ENCODE measurements around the gene CNTNAP4.

DNA sequence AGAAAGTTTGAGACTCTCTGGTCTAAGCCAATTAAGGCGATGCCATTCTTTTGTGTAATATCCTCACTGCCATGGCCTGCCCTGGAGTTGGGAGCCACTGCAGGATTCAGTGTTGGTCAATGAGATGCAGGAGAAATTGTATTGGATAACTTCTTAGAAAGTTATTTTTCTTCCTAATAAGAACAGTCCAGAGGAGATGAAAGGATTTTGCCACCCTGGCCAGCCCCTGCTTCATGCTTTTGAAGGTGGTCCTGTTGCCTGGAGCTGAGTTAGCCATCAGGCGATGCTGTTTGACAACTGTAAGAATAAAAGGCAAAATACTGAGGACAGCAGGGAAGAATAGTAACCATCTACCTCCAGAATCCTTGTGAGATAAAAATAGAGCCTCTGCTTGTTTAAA is 35.4 kb upstream of the CNTNAP4 start:
- TF ChIP-seq FOXM1 (IDR thresholded peaks at IDR 0.05; ENCODE audit: borderline replicate concordance) (no peak), SUZ12 (IDR thresholded peaks at IDR 0.05) (no peak), ARNT (IDR thresholded peaks at IDR 0.05) (no peak), CTBP1 (IDR thresholded peaks at IDR 0.05; ENCODE audit: borderline replicate concordance) (no peak), LEF1 (IDR thresholded peaks at IDR 0.05; ENCODE audit: borderline replicate concordance) (no peak), FOXK2 (IDR thresholded peaks at IDR 0.05) (no peak), TARDBP (IDR thresholded peaks at IDR 0.05) (no peak), SP1 (IDR thresholded peaks at IDR 0.05) (no peak), BHLHE40 (IDR thresholded peaks at IDR 0.05; ENCODE audit: borderline replicate concordance) (no peak), ELF4 (IDR thresholded peaks at IDR 0.05) (no peak)
